Activated CD4-positive, alpha-beta T cell treated with anti-CD3 and anti-CD28 coated beads, Interleukin-10, Interleukin-2, amounts not matched to agents 100 ng/mL and 50 ng/mL, durations not matched to agents 16 hours and 8 hours (primary cell): ENCODE measurements around the gene SMAGP.
A peak's percentile ranks its signal among the peaks of the same experiment; 100 is the strongest.
"Not testable (repeated sequence)": the region's sequence is repeated elsewhere in the genome, so short reads cannot be mapped to it uniquely, and the experiment has no call there.

ENCODE experiments used
- DNase-seq: peaks from one replicate; pipeline ENCODE4 v3.0.0-alpha.2; 2020

SMAGP gene

DNA sequence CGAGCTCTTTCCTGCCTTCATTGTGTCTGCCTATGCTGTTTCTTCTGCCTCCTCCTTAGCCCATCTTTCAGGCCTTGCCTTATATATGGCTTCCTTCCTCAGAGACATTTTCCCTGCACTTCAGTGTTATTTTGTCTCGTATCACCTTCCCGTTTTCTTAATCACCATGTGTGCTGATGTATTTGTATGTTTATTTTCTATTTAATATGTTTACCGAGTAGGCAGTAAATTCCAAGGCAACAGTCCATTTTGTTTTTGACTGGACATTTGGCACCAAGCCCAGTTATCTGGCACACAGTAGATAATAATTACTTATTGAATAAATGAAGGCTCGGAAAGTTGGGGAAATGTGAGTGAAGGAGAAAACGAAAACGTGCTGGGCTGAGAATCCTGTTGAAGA lies 47.8 kb downstream of the SMAGP start:
- no peak for DNase-seq

DNA sequence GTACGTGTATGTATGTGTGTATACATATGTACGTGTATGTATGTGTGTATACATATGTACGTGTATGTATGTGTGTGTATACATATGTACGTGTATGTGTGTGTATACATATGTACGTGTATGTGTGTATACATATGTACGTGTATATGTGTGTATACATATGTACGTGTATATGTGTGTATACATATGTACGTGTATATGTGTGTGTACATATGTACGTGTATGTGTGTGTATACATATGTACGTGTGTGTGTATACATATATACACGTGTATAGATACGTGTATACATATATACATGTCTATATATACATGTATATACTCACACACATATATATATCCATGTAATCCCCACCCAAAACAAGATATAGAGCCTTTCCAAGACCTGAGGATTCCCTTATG lies 50.4 kb downstream of the SMAGP start:
- DNase-seq, result not testable (repeated sequence)

DNA sequence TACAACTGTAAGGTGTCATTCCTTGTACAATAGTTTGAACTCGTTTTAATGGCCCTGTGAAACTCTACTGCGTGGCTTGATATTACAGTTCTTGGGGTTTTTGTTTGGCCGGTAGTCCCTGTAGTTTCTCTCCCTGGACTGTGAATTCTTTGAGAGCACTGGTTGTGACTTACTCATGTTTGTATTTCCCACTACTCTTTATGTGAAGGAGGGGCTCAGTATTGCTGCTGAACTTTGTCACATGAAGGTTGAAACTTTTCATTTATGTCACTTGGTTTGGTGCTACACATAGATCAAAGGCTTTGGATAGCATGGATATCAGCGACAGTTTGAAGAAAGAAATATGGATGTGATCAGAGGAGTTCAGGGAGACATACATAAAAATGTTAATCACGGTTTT lies 50.9 kb downstream of the SMAGP start:
- no peak for DNase-seq

DNA sequence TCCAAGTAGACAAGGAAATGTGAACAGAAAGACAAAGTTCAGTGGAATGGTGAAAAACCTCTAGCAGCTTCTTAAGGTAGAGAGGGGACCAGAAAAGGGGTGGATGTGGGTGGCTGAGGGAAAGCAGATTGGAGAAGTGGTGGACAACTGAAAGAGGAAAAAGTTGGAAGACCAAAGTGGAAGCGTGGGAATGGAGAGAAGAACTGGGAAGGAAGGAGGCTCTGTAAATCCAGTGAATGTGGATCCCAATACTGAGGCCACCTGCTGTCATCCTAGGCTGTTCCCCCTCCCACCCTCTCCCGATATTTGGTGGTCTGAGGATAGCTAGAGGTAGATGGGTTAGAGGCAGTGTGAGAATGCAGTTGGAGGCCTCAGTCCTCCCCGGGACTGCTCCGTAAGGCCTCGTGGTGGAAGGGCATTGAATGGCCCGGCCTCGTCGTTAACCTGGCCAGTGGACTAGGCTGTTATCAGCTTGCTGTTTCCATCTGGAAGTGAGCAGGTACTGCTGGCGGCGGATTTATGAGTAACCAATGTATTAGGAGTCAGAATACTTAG lies 51.5 kb downstream of the SMAGP start:
- no peak for DNase-seq

DNA sequence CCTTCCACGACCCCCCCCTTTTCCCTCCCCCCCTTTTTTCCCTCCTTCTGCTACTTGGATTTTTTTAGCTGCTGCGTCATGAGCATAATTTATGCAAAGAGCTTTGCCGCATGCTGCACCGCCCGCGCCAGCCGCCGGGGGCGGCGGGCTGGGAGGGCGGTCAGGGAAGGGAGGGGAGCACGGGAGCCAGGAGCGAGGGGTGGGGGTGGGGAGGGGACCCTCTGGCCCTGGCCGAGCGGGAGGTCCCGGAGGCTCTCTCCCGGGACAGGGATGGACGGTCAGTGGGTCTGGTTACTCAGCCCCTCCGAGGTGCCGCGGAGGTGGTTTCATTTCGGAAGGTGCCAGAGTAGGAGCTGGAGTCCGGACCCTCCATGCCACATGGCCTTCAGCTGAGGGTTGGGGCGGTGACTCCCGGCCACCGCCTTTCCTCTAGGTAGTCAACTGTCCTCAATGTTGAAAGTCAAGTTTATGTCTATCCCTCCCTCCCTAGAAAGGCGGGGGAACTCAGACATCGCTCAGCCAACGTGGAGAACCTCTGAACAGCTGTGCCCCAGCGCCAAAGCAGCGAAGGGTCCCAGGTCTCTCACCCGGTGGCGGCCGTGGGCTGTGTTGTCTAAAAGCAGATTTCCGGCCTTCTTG lies 52.1 kb downstream of the SMAGP start, which contains the start of gene POU6F1:
TSS of gene POU6F1 (minus strand) at position 95 of the 639 bp plus-strand sequence. CDS start 11,226 bp downstream, outside the sequence.
- DNase-seq, result peak; percentile 76

DNA sequence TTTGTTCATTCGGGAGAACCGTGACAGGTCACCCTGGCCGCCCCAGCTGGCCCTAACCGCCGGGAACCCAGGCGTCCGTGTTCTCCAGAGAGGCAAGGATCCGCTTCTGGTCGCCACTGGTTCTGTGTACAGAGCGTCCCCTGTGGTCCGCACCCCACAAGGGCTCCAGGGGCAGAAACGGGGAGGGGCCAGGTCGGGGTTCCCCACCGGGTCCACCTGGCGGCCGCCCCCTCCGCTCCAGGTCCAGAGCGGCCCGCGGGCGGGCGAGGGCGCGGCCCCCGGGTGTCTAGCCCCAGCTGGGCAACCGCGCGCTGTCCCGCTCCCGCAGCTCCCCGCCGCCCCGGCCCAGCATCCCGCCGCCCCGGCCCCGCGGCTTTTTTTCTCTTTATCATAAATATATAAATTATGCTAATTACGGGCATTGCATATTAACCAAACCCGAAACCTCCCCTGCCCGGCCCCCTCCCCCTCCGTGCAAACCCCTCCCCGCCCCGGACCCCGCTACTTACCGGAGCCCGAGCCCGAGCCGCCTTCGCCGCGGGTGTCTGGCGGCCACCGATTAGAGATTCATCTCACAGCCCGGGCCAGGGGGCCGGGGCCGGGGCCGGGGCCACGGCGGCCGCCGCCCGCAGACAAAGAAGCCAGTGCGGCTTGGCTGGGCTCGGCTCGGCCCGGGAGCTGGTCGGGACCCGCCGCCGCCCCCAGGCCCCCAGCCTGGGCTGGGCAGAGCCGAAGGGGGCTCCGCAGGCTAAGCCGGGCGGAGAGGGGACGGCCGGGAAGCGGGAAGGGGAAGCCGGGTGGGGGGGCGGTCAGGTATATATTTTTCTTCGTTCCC lies 52.9 kb downstream of the SMAGP start:
- DNase-seq, result peak; percentile 35

DNA sequence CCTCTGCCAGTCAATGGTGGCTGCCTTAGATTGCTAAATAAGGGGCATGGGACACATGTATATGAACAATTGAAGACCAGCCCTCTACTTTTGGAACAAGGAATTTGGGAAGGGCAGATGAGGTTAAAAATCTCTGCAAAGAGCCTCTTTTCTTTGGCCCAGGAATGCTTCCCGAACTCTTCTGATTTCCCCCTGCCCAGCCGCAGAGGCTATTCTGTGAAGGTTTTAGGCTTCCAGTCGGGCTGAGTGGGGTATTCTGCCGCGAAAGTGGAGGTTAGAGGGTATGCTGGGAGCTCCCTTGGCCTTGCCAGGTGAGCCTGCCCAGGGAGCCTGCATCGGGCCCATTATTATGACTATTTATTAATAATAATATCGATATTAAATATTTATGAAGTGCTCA lies 53.6 kb downstream of the SMAGP start:
- DNase-seq, result no peak

DNA sequence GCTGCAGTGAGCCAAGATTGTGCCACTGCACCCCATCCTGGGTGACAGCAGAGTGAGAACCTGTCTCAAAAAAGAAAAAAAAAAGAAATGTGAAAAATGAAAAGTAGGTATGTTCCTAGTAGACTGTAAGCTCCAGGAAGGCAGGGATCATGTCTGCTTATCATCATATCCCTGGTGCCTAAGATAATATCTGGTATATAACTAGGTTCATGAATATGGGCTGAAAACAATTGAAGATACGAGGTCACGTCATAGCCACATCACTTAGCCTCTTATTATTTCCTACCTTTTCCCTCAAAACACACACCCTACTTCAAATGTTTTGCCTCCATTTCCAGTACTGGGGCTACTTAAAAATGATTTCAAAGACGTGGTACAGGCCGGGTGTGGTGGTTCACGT lies 55.3 kb downstream of the SMAGP start:
- no peak for DNase-seq

DNA sequence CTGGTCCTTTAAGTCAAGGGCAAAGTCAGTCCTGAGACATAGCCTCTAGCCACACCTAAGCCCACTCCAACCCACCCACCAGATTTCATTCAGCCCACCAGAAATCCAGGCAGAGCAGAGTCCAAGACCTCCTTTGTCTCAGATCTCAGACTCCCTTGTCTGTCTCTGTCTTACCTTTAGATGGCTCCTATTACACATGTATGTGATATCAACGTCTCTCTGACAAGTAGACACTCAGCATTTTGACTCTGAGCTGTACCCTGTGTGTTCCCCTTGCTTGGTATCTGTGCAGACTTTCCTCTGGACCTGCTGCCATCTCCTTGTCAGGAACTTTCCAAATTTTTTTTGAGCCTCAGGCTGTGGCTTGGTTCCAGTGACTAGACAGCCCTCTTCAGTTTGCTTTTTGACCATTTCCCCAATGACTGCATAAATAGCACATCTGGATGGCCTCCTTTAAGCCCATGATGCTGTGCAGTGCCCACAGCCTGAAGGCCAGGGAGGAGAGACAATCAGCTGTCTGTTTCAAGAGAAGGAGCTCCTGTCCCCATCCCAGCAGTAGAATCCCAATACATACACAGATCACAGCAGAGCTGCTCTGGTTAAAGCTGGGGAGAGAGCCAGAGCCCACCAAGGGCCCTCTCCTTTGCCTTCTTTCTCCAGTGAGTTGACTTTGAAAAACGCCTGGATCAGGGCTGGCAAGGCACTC lies 59.4 kb downstream of the SMAGP start:
- DNase-seq, result no peak

DNA sequence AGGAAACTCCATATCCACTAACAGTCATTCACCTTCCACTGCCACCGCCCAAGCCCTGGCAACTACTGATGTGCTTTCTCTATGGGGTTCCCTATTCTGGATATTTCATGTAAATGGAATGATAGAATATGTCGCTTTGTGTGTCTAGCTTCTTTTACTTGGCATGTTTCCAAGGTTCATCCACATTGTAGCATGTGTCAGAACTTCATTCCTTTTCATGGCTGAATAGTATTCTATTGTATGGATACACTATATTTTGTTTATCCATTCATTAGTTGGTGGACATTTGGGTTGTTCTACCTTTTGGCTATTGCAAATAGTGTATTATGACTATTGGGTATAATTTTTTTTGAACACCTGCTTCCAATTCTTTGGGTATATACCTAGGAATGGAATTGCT lies 61.0 kb downstream of the SMAGP start:
- no peak for DNase-seq

DNA sequence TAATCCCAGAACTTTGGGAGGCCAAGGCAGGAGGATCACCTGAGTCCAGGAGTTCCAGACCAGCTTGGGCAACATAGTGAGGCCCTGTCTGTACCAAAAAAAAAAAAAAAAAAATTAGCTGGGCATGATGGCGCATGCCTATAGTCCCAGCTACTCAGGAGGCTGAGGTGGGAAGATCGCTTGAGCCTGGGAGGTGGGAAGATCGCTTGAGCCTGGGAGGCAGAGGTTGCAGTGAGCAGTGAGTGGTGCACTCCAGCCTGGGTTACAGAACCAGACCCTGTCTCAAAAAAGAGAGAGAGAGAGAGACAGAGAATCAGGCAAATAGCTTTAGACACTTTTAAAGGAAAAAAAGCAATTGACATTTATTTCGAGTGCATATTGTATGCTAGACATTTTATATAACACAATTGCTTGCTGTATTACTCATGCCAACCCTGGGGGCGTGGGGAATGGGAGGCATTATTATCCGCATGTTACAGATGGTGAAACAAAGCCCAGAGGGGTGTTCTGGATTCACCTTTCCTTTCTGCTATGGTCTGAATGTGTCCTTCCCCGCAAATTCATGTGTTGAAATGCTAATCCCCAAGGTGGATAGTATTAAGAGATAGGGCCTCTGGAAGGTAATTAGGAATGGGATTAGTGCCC lies 62.1 kb downstream of the SMAGP start:
- no peak for DNase-seq

DNA sequence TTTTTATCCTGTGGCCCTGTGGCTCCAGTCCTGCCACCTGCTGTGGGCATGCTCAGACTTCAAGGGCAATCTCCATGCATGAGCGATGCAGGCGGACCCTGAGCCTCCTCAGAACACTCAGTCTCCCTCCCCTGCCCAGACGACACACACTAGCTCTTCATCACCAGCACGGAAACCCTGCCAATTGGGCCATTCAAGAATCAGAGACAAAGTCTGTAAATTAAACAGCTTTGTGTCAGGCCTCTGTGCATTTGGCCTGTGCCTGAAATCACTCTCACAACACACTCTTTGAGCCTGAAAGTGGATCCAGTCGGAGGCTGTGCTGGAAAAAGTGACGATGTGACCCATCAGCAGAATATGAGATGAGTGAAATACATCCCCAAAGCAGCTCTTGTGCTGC lies 64.9 kb downstream of the SMAGP start:
- no peak for DNase-seq

DNA sequence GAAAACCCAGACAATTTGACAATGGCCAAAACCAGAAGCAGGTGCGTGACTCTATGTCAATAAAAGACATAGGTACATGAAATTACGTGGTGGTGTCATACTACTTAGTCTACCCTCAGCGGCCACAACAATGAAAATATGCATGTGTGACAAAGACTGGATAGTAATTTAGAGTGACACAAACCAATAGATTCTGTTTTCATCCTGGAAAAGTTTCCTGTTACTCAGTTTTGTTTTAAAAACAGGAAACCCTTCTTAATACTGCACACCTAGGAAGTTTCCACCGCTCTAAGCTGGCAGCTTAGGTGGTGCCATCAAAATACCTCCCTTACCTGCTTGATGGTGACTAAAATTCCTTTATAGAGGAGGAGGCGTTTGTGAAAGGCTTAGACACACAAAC lies 67.5 kb downstream of the SMAGP start:
- DNase-seq, result peak; percentile 33

DNA sequence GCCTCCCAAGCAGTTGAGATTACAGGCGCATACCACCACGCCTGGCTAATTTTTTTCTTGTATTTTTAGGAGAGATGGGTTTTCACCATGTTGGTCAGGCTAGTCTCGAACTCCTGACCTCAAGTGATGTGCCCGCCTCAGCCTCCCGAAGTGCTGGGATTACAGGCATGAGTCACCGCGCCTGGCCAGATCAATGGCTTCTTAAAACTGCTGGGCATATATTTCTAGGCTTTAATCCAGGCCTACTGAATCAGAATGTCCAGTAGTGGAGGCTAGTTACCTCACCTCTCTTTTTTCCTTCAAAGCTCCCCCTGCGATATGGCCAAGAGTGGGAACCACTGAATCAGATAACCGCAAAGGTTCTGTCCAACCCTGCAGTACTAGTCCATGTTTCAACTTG lies 69.4 kb downstream of the SMAGP start:
- DNase-seq, result no peak

DNA sequence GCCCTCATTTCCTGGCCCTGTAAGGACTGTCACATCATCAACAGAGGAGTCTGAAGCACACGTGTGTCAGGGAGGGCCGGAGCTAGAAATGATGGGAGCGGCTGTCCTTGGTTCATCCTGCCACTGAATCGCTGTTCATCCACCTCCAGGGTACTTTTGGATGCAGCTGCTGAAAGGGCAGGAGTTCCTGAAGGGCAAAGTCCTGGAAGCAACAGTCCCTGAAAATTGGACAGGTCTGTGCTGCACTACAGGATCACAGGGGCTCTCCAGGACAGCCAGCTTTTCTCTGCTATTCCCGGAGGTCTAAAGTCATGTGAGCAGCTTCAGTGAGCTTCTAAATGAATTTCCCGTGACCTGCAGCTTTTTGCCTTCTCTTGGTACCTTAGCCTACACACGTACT lies 70.1 kb downstream of the SMAGP start:
- DNase-seq, result no peak

DNA sequence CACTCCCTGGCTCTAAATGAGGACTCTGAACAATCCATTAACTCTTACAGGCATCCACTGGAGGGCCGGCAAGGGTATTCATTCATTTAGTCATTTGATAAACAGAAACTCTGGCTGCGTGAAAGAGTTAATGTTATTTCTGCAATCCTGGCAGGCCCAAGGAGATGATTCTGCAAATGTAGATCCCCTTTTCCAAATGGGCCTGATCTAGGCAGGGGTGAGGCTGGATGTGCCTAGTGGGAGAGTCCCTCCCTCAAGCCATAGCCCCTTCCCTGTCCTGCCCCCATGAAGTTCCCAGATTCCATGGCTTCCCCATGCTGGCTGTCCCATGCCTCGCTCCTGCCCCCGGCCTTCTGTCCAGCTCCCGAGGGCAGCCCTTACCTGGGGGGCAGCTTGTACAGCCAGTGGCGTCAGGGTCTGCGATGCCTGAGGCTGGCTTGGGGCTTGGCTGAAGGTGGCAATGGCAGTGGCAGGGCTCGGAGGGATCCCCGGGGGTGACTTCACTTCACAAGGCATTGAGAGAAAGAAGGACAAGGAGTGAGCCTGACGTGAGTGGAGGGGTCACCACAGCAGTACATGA lies 70.8 kb downstream of the SMAGP start:
- DNase-seq, result no peak

DNA sequence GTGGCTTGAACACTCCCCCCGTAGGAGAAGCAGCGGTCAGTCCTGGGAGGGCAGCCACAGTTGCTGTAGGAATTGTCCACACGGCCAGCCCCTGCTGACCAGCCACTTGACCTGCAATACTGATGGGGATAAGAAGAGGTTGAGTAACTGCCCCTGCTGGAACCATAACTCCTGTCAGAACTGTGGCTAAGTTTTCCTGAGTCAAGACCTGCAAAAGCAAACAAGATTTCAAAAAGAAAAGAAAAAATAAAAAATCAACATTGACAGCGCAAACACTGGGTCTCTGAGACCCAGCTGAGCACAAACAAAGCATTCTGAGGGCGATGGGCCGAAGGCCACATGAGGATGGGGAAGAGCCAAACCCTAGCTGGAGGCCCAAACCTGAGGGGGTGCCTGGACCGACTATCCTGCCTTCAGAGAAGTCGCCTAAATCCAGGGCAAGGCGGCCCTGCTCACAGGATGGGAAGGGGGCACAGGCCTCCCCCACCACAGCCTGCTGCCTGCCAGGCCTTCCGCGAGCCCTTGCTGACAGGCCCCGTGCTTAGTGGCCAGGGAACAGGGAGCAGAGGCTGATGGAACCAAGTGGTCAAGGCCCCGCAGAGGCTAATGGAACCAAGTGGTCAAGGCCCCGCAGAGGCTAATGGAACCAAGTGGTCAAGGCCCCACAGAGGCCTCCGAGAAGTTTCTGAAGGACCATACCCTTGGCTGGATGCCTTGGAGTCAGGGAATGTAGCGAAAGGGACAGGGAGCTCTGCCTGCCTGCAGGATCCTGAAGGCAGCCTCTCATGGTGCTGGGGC lies 71.4 kb downstream of the SMAGP start:
- DNase-seq, result no peak

DNA sequence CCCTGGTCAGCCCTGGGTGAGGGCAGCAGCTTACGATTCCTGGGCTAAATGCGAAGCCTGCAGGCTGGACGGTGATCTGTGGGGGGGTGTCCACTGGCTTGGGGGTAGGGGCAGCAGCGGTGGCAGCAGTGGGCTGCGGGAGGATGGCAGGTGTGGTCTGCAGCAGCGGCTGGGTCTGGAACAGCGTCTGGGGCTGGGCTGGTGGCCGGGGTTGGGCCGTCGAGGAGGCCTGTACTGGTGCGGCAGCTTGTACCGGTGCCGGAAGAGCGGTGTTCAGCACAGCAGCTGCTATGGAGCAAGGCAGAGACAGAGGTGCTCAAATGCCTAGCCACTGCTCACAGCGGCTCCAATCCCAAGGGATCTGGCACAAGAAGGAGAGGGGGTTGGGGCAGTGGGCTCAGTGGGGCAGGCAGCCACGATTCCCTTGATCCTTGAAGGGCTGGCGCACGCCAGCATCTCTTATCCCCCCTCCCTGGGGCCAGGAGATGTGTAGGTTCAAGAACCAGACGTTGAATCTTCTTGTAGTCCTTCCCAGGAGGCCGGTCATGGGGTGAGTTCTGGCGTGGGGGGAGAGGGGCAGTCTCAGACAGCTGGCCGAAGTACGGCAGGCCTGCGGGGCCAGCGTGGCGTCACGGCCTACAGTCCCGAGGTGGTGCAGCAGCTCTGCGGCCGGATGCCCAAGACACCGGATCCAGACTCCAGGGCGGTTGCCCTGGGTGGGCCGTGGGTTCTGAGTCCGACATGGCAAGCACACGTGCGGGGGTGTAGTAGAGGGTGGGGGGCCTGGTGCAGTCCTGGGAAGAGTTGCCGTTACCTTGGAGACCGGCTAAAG lies 72.3 kb downstream of the SMAGP start:
- no peak for DNase-seq

DNA sequence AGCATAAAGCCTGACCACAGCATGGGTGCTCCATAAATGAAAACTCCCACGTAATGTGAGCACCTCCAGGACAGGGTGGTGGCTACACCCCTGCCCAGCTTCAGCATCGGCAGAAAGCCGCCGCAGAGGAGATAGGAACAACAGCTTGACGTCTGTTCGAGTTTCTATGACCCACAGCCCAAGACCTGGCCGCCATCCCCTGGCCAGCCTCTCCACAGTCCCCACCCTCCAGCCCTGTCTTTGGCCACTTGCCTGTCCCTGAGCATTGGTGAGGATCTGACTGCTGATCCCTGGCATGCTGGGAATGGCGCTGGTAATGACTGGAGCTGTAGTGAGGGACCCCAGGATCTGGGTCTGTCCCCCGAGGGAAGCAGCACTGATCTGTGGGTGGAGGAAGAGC lies 73.7 kb downstream of the SMAGP start:
- DNase-seq, result no peak

DNA sequence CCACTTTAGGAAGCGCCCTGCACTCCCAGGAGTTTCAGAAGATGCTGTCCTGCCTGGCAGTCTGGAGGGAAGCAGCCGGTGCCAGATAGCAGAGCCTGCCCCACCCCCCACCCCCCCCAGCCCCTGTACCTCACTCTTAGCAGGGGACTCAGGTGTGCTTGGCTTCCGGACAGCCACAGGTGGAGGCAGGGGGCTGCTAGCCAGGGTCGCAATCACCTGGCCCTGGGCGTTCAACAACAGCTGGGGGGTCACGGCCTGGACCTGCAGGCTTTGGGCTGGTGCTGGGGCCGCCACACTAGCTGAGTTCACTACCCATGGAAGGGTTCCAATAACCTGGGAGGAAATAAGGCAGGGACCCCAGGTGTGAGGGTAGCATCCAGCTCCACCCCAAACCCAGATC lies 74.4 kb downstream of the SMAGP start:
- DNase-seq, result no peak
